GM12892 (cell line): ENCODE results near the gene CCR6.

ENCODE experiments used
- POLR2A ChIP-seq: IDR thresholded peaks from 2 replicates; pipeline ENCODE4 v1.6.1; 2011; ENCODE audit warnings: low read depth, low read length, control low read depth
- POLR2AphosphoS5 ChIP-seq: IDR thresholded peaks from 2 replicates; pipeline ENCODE4 v1.6.1; 2011; ENCODE audit warnings: low read depth, low read length, control low read depth
- TAF1 ChIP-seq: IDR thresholded peaks from 2 replicates; pipeline ENCODE4 v1.6.1; 2011; ENCODE audit warnings: low read depth, mild to moderate bottlenecking, control low read depth, low read length, borderline replicate concordance

- TF ChIP-seq POLR2A (no peak), POLR2AphosphoS5 (no peak), TAF1 (no peak)
These were observed 45.5 kb upstream of the CCR6 start for GRCh38 chr6:167077241-167077932.
